ENCODE results near the gene USP46. TPM values are rescaled to one million over a fixed set of nuclear protein-coding genes. Genes with fewer than 3 reads are reported as not detected.
A peak's percentile ranks its signal among the peaks of the same experiment; 100 is the strongest.

USP46 gene
- total RNA-seq, 1 donor from 2014 or later: 32.4 TPM

DNA sequence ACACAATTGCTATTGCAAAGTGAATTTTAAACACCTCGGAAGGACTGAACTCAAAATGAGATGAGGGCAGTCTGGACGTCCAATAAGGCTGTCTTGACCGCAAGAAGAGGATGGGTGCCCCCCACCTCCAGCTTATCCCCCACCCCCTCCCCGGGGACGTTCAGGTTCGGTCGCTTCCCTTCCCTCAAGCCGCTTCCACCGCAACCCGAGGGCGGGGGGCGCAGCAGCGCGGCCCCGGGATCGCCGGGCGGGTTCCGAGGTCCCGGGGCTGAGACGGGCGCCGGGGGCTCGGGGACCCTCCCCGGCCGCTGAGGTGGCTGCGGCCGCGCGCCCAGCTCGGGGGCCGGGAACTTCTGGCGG lies 480 bp downstream of the USP46 start:
- Mint-ChIP-seq H3K27ac (ENCODE audit: unreplicated experiment) (no peak overlapping the region), H3K36me3 (ENCODE audit: low read depth, unreplicated experiment) (peaks cover 13% of the 10 kb centered on the region), H3K9me3 (ENCODE audit: unreplicated experiment) (no peaks in the 10 kb centered on the region), H3K4me3 (ENCODE audit: unreplicated experiment) (peak overlapping the region; percentile 88), H3K4me1 (ENCODE audit: unreplicated experiment) (peaks cover 28% of the 10 kb centered on the region), H3K27me3 (ENCODE audit: unreplicated experiment) (peaks cover 8% of the 10 kb centered on the region)
- TF ChIP-seq, protein P1, sequence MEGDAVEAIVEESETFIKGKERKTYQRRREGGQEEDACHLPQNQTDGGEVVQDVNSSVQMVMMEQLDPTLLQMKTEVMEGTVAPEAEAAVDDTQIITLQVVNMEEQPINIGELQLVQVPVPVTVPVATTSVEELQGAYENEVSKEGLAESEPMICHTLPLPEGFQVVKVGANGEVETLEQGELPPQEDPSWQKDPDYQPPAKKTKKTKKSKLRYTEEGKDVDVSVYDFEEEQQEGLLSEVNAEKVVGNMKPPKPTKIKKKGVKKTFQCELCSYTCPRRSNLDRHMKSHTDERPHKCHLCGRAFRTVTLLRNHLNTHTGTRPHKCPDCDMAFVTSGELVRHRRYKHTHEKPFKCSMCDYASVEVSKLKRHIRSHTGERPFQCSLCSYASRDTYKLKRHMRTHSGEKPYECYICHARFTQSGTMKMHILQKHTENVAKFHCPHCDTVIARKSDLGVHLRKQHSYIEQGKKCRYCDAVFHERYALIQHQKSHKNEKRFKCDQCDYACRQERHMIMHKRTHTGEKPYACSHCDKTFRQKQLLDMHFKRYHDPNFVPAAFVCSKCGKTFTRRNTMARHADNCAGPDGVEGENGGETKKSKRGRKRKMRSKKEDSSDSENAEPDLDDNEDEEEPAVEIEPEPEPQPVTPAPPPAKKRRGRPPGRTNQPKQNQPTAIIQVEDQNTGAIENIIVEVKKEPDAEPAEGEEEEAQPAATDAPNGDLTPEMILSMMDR (IDR thresholded peaks at IDR 0.05; ENCODE audit: unreplicated experiment): no peak
- DNase-seq (ENCODE audit: low spot score): no peak

DNA sequence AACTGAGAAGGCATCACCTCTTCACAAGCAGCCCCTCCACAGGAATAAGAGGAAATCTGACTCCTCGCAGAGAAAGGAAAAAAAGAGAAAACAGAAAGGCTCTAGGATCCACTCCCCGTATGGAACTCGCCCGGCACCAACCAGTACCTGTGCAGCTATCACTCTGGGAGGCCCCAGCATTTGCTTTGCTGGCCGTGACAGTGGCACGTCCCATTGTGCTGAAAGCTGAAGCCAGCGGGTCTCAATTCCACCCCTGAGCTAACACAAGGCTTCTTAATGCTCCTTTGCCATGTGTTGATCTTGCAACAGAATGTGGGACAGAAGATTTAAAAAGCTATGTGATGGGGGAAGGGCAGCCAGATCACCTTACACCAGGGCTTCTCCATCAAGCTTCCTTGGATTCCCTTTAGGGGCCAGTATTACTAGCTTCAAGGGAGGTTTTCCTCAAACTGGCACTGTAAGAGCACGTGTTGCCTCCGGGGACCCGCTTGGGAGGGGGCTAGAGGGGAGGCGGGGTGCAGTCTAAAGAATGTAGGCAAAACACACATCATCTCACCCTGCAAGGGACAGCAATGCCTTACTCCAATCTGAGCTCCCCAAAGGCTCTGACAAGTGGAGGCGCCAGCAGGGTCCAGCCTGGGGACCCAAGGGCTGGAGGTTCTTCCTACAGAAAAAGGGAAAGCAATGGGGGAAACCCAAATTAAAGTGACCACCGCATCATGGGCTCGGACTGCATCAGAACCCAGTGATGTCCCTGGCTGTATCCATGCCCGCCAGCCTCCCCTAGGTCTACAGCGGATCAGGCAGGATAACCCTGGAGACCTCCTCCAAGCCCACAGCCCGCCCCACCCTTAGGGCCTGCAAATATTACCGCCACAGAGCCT lies 1.2 kb downstream of the USP46 start:
- DNase-seq (ENCODE audit: low spot score): peak; percentile 12
- peaks cover 28% of the 10 kb centered on the region for H3K4me1 Mint-ChIP-seq (ENCODE audit: unreplicated experiment)
- H3K27ac Mint-ChIP-seq (ENCODE audit: unreplicated experiment): peak overlapping the region; percentile 61
- H3K9me3 Mint-ChIP-seq (ENCODE audit: unreplicated experiment): no peaks in the 10 kb centered on the region
- H3K27me3 Mint-ChIP-seq (ENCODE audit: unreplicated experiment): peaks cover 8% of the 10 kb centered on the region
- H3K36me3 Mint-ChIP-seq (ENCODE audit: low read depth, unreplicated experiment): peaks cover 14% of the 10 kb centered on the region
- peak overlapping the region; percentile 88 for H3K4me3 Mint-ChIP-seq (ENCODE audit: unreplicated experiment)
- TF ChIP-seq, protein P1 (IDR thresholded peaks at IDR 0.05; ENCODE audit: unreplicated experiment): no peak

DNA sequence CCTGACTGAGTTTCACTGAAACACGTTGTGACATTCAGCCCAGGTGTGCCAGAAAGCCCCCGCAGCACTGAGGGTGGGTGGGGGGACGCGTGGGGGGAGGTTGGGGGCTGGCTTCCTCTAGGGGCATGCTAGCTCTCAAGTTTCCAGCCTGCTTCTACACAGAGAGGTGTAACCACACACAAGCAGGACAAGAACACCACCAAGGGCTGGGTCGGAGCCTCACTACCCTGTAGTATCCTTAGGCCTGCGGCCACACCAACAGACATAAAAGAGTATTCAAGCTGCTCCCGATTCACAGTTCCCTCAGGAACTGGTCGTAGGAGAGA lies 1.8 kb downstream of the USP46 start:
- peak overlapping the region; percentile 61 for H3K27ac Mint-ChIP-seq (ENCODE audit: unreplicated experiment)
- TF ChIP-seq, protein P1 (IDR thresholded peaks at IDR 0.05; ENCODE audit: unreplicated experiment): no peak
- peaks cover 17% of the 10 kb centered on the region for H3K36me3 Mint-ChIP-seq (ENCODE audit: low read depth, unreplicated experiment)
- peak; percentile 9 for DNase-seq (ENCODE audit: low spot score)
- H3K27me3 Mint-ChIP-seq (ENCODE audit: unreplicated experiment): peaks cover 6% of the 10 kb centered on the region
- H3K9me3 Mint-ChIP-seq (ENCODE audit: unreplicated experiment): no peaks in the 10 kb centered on the region
- peaks cover 28% of the 10 kb centered on the region for H3K4me1 Mint-ChIP-seq (ENCODE audit: unreplicated experiment)
- peak overlapping the region; percentile 88 for H3K4me3 Mint-ChIP-seq (ENCODE audit: unreplicated experiment)

- Mint-ChIP-seq H3K36me3 (ENCODE audit: low read depth, unreplicated experiment) (peaks cover 9% of the 10 kb centered on the region), H3K4me3 (ENCODE audit: unreplicated experiment) (peak overlapping the region; percentile 72), H3K4me1 (ENCODE audit: unreplicated experiment) (peaks cover 36% of the 10 kb centered on the region), H3K27ac (ENCODE audit: unreplicated experiment) (no peak overlapping the region), H3K9me3 (ENCODE audit: unreplicated experiment) (no peaks in the 10 kb centered on the region), H3K27me3 (ENCODE audit: unreplicated experiment) (peaks cover 6% of the 10 kb centered on the region)
- DNase-seq (ENCODE audit: low spot score): no peak
- TF ChIP-seq, protein P1 (IDR thresholded peaks at IDR 0.05; ENCODE audit: unreplicated experiment): no peak
Measured at GRCh38 chr4:52655506-52655905, 3.6 kb downstream of the USP46 start.

GRCh38 chr4:52651996-52652672 lies 7.0 kb downstream of the USP46 start:
- H3K9me3 Mint-ChIP-seq (ENCODE audit: unreplicated experiment): no peaks in the 10 kb centered on the region
- peaks cover 9% of the 10 kb centered on the region for H3K36me3 Mint-ChIP-seq (ENCODE audit: low read depth, unreplicated experiment)
- H3K27me3 Mint-ChIP-seq (ENCODE audit: unreplicated experiment): peaks cover 2% of the 10 kb centered on the region
- peaks cover 33% of the 10 kb centered on the region for H3K4me1 Mint-ChIP-seq (ENCODE audit: unreplicated experiment)
- no peak for DNase-seq (ENCODE audit: low spot score)
- TF ChIP-seq, protein P1 (IDR thresholded peaks at IDR 0.05; ENCODE audit: unreplicated experiment): no peak
- peak overlapping the region; percentile 68 for H3K27ac Mint-ChIP-seq (ENCODE audit: unreplicated experiment)
- H3K4me3 Mint-ChIP-seq (ENCODE audit: unreplicated experiment): peak overlapping the region; percentile 6
